ENCODE data around the gene HUNK. TPM values are rescaled to one million over a fixed set of nuclear protein-coding genes. Genes with fewer than 3 reads are reported as not detected.
A peak's percentile ranks its signal among the peaks of the same experiment; 100 is the strongest.

HUNK gene
- total RNA-seq, 6 experiments from 2014 or later, result 0.12 to 0.64 (median 0.32) TPM

GRCh38 chr21:32007456-32007855 lies 134.6 kb downstream of the HUNK start:
- 85% methylated on average over 4 of the region's 5 CpGs for WGBS (ENCODE audit: insufficient coverage, low coverage, low lambda C conversion rate, missing lambda C conversion rate)
- H3K36me3 ChIP-seq, result no peaks in the 10 kb centered on the region
- H3K4me1 ChIP-seq, result no peaks in the 10 kb centered on the region
- H3K9me3 ChIP-seq, result no peaks in the 10 kb centered on the region
- TF ChIP-seq POLR2A (IDR thresholded peaks at IDR 0.05), result no peak
- no peak overlapping the region for H3K27ac ChIP-seq
- no peak overlapping the region for H3K4me3 ChIP-seq
- no peak for ATAC-seq
- intact Hi-C loops (cut with DNase I), result no loop called here
- no peaks in the 10 kb centered on the region for H3K27me3 ChIP-seq
- no peak for DNase-seq

GRCh38 chr21:32008714-32009113 lies 135.9 kb downstream of the HUNK start:
- intact Hi-C loops (cut with DNase I), result no loop called here
- no peak overlapping the region for H3K4me3 ChIP-seq
- ATAC-seq (no peak), DNase-seq (no peak)
- TF ChIP-seq CTCF (IDR thresholded peaks at IDR 0.05) (no peak), POLR2A (IDR thresholded peaks at IDR 0.05) (no peak)
- no peaks in the 10 kb centered on the region for H3K9me3 ChIP-seq
- H3K36me3 ChIP-seq, result no peaks in the 10 kb centered on the region
- H3K27me3 ChIP-seq, result no peaks in the 10 kb centered on the region
- H3K4me1 ChIP-seq, result no peaks in the 10 kb centered on the region
- H3K27ac ChIP-seq, result no peak overlapping the region
- 47% methylated on average over 2 of the region's 2 CpGs for WGBS (ENCODE audit: insufficient coverage, low coverage, low lambda C conversion rate, missing lambda C conversion rate)

- H3K4me1 ChIP-seq, result no peaks in the 10 kb centered on the region
- no peak overlapping the region for H3K27ac ChIP-seq
- intact Hi-C loops (cut with DNase I), result no loop called here
- no peaks in the 10 kb centered on the region for H3K36me3 ChIP-seq
- DNase-seq (no peak), ATAC-seq (peak in 3 of 4 donors; percentile 65 to 90 (median 74))
- H3K27me3 ChIP-seq, result no peaks in the 10 kb centered on the region
- H3K4me3 ChIP-seq, result no peak overlapping the region
- whole genome bisulfite sequencing (ENCODE audit: insufficient coverage, low coverage, low lambda C conversion rate, missing lambda C conversion rate), result 61% methylated on average over 3 of the region's 3 CpGs
- TF ChIP-seq CTCF (IDR thresholded peaks at IDR 0.05), result no peak
- TF ChIP-seq POLR2A (IDR thresholded peaks at IDR 0.05), result no peak
- no peaks in the 10 kb centered on the region for H3K9me3 ChIP-seq
Measured at GRCh38 chr21:32009263-32009662, 136.4 kb downstream of the HUNK start.

- H3K9me3 ChIP-seq, result no peaks in the 10 kb centered on the region
- DNase-seq, result no peak
- no peak overlapping the region for H3K27ac ChIP-seq
- TF ChIP-seq CTCF (IDR thresholded peaks at IDR 0.05) (no peak), POLR2A (IDR thresholded peaks at IDR 0.05) (no peak)
- no peak overlapping the region for H3K4me3 ChIP-seq
- no peaks in the 10 kb centered on the region for H3K27me3 ChIP-seq
- H3K4me1 ChIP-seq, result no peaks in the 10 kb centered on the region
- H3K36me3 ChIP-seq, result no peaks in the 10 kb centered on the region
- 73% methylated on average over 7 of the region's 7 CpGs for WGBS (ENCODE audit: insufficient coverage, low coverage, low lambda C conversion rate, missing lambda C conversion rate)
- intact Hi-C loops (cut with DNase I), result no loop called here
- no peak for ATAC-seq
Measured at GRCh38 chr21:32015461-32016139, 142.8 kb downstream of the HUNK start.

GRCh38 chr21:32018381-32018780 lies 145.6 kb downstream of the HUNK start:
- H3K27ac ChIP-seq, result no peak overlapping the region
- no peaks in the 10 kb centered on the region for H3K9me3 ChIP-seq
- no peak overlapping the region for H3K4me3 ChIP-seq
- ATAC-seq (no peak), DNase-seq (no peak)
- H3K27me3 ChIP-seq, result no peaks in the 10 kb centered on the region
- H3K4me1 ChIP-seq, result no peaks in the 10 kb centered on the region
- 49% methylated on average over 3 of the region's 3 CpGs for WGBS (ENCODE audit: insufficient coverage, low coverage, low lambda C conversion rate, missing lambda C conversion rate)
- TF ChIP-seq CTCF (IDR thresholded peaks at IDR 0.05), result no peak
- TF ChIP-seq POLR2A (IDR thresholded peaks at IDR 0.05), result no peak
- no peaks in the 10 kb centered on the region for H3K36me3 ChIP-seq
- intact Hi-C loops (cut with DNase I), result no loop called here

Measured in right lobe of liver (tissue), 6 donors.